ENCODE results near the gene PARD3. TPM values are rescaled to one million over a fixed set of nuclear protein-coding genes. Genes with fewer than 3 reads are reported as not detected.

Gene PARD3
- polyA plus RNA-seq, 3 donors = 0.51 TPM; not detected in 2

DNA sequence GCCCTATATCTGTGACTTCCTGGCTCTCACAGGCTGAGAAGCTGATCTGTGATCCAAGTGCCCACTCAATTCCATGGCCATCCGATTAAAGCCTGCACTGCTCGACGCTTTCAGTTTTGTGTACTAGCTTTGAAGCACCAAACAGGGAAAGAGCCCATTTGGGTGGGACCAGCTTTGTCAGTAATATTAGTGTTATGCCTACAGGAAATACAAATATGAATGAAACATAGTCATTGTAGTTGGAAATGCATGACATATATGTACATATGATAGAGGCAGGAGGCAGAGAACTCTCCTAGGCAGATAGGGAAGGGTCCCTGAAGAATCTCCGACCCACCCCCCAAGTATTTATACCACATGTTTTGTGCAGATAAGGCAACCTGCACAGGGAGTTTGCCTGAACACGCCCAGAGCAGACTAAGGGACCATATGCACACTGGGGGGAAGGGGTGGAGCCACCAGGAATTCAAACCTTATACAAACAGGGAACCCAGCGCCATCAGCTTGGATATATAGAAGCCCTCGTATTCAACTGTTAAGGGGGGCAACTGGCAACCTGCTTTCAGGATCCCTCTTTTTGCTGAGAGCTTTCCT is 653.2 kb downstream of the PARD3 start:
- Histone ChIP-seq H3K79me2 (ENCODE audit: insufficient read depth, low read length) (no peaks in the 10 kb centered on the region), H4K20me1 (ENCODE audit: insufficient read depth, low read length) (no peaks in the 10 kb centered on the region), H3K36me3 (replicated peaks in 1 of 2; ENCODE audit: control insufficient read depth in 1 of 2, insufficient read depth in 2 of 2, low read length in 2 of 2) (no peaks in the 10 kb centered on the region), H3K9ac (ENCODE audit: insufficient read depth, low read length, poor library complexity, severe bottlenecking) (no peak overlapping the region), H3K9me3 (replicated peaks in 1 of 2; ENCODE audit: control insufficient read depth in 1 of 2, insufficient read depth in 1 of 2, low read length in 2 of 2) (peaks cover 0 to 3% of the 10 kb centered on the region in 2 donors), H3K27ac (ENCODE audit: low read depth in 1 of 2, low read length in 2 of 2) (no peak overlapping the region), H2AFZ (ENCODE audit: insufficient read depth, low read depth, low read length, poor library complexity, severe bottlenecking) (no peak overlapping the region), H3K4me3 (replicated peaks in 1 of 3; ENCODE audit: low read depth in 2 of 3, low read length in 3 of 3) (no peak overlapping the region), H3K4me1 (ENCODE audit: control insufficient read depth in 1 of 2, insufficient read depth in 2 of 2, low read length in 2 of 2) (no peaks in the 10 kb centered on the region), H3K4me2 (replicated peaks; ENCODE audit: extremely low read depth, low read length, poor library complexity, severe bottlenecking) (no peak overlapping the region), H3K27me3 (ENCODE audit: control insufficient read depth in 2 of 2, insufficient read depth in 2 of 2, low read length in 2 of 2) (no peaks in the 10 kb centered on the region)
- Mint-ChIP-seq H3K27me3 (ENCODE audit: low read depth in 3 of 3) (peaks cover 0 to 3% (median 0%) of the 10 kb centered on the region in 3 donors), H3K4me3 (peak overlapping the region in 1 of 2 donors; percentile 56), H3K27ac (no peak overlapping the region), H3K36me3 (no peaks in the 10 kb centered on the region), H3K9me3 (peaks cover 0 to 10% (median 3%) of the 10 kb centered on the region in 7 donors), H3K4me1 (no peaks in the 10 kb centered on the region)
- DNase-seq = no peak
- TF ChIP-seq, protein P1, sequence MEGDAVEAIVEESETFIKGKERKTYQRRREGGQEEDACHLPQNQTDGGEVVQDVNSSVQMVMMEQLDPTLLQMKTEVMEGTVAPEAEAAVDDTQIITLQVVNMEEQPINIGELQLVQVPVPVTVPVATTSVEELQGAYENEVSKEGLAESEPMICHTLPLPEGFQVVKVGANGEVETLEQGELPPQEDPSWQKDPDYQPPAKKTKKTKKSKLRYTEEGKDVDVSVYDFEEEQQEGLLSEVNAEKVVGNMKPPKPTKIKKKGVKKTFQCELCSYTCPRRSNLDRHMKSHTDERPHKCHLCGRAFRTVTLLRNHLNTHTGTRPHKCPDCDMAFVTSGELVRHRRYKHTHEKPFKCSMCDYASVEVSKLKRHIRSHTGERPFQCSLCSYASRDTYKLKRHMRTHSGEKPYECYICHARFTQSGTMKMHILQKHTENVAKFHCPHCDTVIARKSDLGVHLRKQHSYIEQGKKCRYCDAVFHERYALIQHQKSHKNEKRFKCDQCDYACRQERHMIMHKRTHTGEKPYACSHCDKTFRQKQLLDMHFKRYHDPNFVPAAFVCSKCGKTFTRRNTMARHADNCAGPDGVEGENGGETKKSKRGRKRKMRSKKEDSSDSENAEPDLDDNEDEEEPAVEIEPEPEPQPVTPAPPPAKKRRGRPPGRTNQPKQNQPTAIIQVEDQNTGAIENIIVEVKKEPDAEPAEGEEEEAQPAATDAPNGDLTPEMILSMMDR (IDR thresholded peaks at IDR 0.05) = no peak
- 97% methylated on average over 3 of the region's 7 CpGs for WGBS (ENCODE audit: insufficient coverage)
- intact Hi-C loops (cut with micrococcal nuclease) = no loop called here

DNA sequence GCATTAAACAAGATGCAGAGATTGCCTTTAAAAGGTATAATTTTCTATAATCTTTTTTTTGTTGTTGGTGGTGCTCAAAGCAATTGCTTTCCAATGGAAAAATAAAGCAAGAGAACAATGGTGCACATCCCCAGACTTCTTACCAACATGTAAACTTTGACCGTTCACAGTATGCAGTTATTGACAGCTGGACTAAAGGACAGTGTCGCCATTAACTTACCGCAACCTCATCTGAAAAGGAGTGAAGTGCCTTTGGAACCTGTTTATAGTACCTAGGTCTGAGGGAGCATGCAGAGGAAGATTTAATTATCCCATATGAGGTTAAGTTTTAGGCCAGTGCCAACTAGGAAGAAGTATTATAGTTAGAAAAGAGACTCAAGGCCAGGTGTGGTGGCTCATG is 654.5 kb downstream of the PARD3 start:
- Histone ChIP-seq H2AFZ (ENCODE audit: insufficient read depth, low read depth, low read length, poor library complexity, severe bottlenecking) (no peak overlapping the region), H3K4me2 (replicated peaks; ENCODE audit: extremely low read depth, low read length, poor library complexity, severe bottlenecking) (no peak overlapping the region), H3K27ac (ENCODE audit: low read depth in 1 of 2, low read length in 2 of 2) (no peak overlapping the region), H3K9ac (ENCODE audit: insufficient read depth, low read length, poor library complexity, severe bottlenecking) (no peak overlapping the region), H3K79me2 (ENCODE audit: insufficient read depth, low read length) (no peaks in the 10 kb centered on the region), H3K27me3 (ENCODE audit: control insufficient read depth in 2 of 2, insufficient read depth in 2 of 2, low read length in 2 of 2) (no peaks in the 10 kb centered on the region), H3K36me3 (replicated peaks in 1 of 2; ENCODE audit: control insufficient read depth in 1 of 2, insufficient read depth in 2 of 2, low read length in 2 of 2) (no peaks in the 10 kb centered on the region), H4K20me1 (ENCODE audit: insufficient read depth, low read length) (no peaks in the 10 kb centered on the region), H3K9me3 (replicated peaks in 1 of 2; ENCODE audit: control insufficient read depth in 1 of 2, insufficient read depth in 1 of 2, low read length in 2 of 2) (peaks cover 0 to 3% of the 10 kb centered on the region in 2 donors), H3K4me3 (replicated peaks in 1 of 3; ENCODE audit: low read depth in 2 of 3, low read length in 3 of 3) (no peak overlapping the region), H3K4me1 (ENCODE audit: control insufficient read depth in 1 of 2, insufficient read depth in 2 of 2, low read length in 2 of 2) (no peaks in the 10 kb centered on the region)
- 100% methylated on average over 2 of the region's 3 CpGs for WGBS (ENCODE audit: insufficient coverage)
- H3K4me1 Mint-ChIP-seq = no peaks in the 10 kb centered on the region
- no peak for DNase-seq
- peaks cover 0 to 10% (median 3%) of the 10 kb centered on the region in 7 donors for H3K9me3 Mint-ChIP-seq
- intact Hi-C loops (cut with micrococcal nuclease) = no loop called here
- H3K4me3 Mint-ChIP-seq = no peak overlapping the region
- no peak overlapping the region for H3K27ac Mint-ChIP-seq
- H3K27me3 Mint-ChIP-seq (ENCODE audit: low read depth in 3 of 3) = peaks cover 0 to 3% (median 0%) of the 10 kb centered on the region in 3 donors
- H3K36me3 Mint-ChIP-seq = no peaks in the 10 kb centered on the region
- TF ChIP-seq, protein P1 (IDR thresholded peaks at IDR 0.05) = no peak

All from CD14-positive monocyte (primary cell).